GM18951 (cell line): ENCODE data around the gene ADAMTS9.

ENCODE experiments used
- POLR2A ChIP-seq: IDR thresholded peaks from 4 replicates; pipeline ENCODE4 v1.6.1; 2011; ENCODE audit warnings: mild to moderate bottlenecking; ENCODE audit not compliant: insufficient read length, insufficient read depth; ENCODE audit errors: extremely low read depth
- in situ Hi-C: fragments of 300-500 bp; cut with MboI; formaldehyde crosslinking; loops from one replicate; pipeline ENCODE4 v1.12.0; 2022; ENCODE audit warnings: low sequenced_read_pairs, mixed read lengths, inconsistent platforms; ENCODE audit not compliant: unreplicated experiment

The ADAMTS9 gene

GRCh38 chr3:64694114-64694513 lies 6.3 kb upstream of the ADAMTS9 start:
- no peak for TF ChIP-seq POLR2A
- in situ Hi-C loops, result no loop called here

GRCh38 chr3:64693031-64693430 lies 5.2 kb upstream of the ADAMTS9 start:
- in situ Hi-C loops, result no loop called here
- TF ChIP-seq POLR2A, result no peak

- no peak for TF ChIP-seq POLR2A
- in situ Hi-C loops, result no loop called here
Observed at GRCh38 chr3:64691051-64691450, 3.3 kb upstream of the ADAMTS9 start.

GRCh38 chr3:64687086-64687780 lies 567 bp downstream of the ADAMTS9 start:
- in situ Hi-C loops, result no loop called here
- TF ChIP-seq POLR2A, result no peak

- TF ChIP-seq POLR2A, result no peak
- in situ Hi-C loops, result no loop called here
Observed at GRCh38 chr3:64686446-64686908, 1.3 kb downstream of the ADAMTS9 start.

GRCh38 chr3:64685800-64686445 lies 1.9 kb downstream of the ADAMTS9 start:
- no peak for TF ChIP-seq POLR2A
- in situ Hi-C loops, result no loop called here

- in situ Hi-C loops, result no loop called here
- no peak for TF ChIP-seq POLR2A
Observed at GRCh38 chr3:64685331-64685799, 2.4 kb downstream of the ADAMTS9 start.

GRCh38 chr3:64684715-64685261 lies 3.0 kb downstream of the ADAMTS9 start:
- in situ Hi-C loops, result no loop called here
- no peak for TF ChIP-seq POLR2A

GRCh38 chr3:64681827-64682226 lies 6.0 kb downstream of the ADAMTS9 start:
- TF ChIP-seq POLR2A, result no peak
- in situ Hi-C loops, result no loop called here

- in situ Hi-C loops, result no loop called here
Observed at GRCh38 chr3:64681015-64681414, 6.8 kb downstream of the ADAMTS9 start.

GRCh38 chr3:64680334-64680733 lies 7.5 kb downstream of the ADAMTS9 start:
- TF ChIP-seq POLR2A, result no peak
- in situ Hi-C loops, result no loop called here

More at GRCh38 chr3:64681015-64681414, 6.8 kb downstream of the ADAMTS9 start:
- no peak for TF ChIP-seq POLR2A

- no peak for TF ChIP-seq POLR2A
- in situ Hi-C loops, result no loop called here
Observed at GRCh38 chr3:64677961-64678716, 9.7 kb downstream of the ADAMTS9 start.

- in situ Hi-C loops, result no loop called here
- TF ChIP-seq POLR2A, result no peak
Observed at GRCh38 chr3:64676831-64677230, 11.0 kb downstream of the ADAMTS9 start.
